Psoas muscle (tissue), 8 donors: ENCODE measurements around the gene ICE1. TPM values are rescaled to one million over a fixed set of nuclear protein-coding genes. Genes with fewer than 3 reads are reported as not detected.
"Not testable (repeated sequence)": the region's sequence is repeated elsewhere in the genome, so short reads cannot be mapped to it uniquely, and the experiment has no call there.

Experiments
- ATAC-seq, 4 donors: fragments of 200-7000 bp; cut with Tn5 transposase; one replicate each; pipeline ENCODE4 v1.9.1; 2020; ENCODE audit warnings: moderate library complexity in 3 of 4, mild to moderate bottlenecking in 2 of 4
- DNase-seq, 2 donors: peaks; one replicate each; pipeline ENCODE4 v3.0.0-alpha.2; 2020
- H3K27ac ChIP-seq: fragments of 200-600 bp; one replicate; pipeline ENCODE4 v1.8.0; 2022
- H3K27me3 ChIP-seq, 3 donors: fragments of 200-600 bp in 1 of 3; one replicate each; pipeline versions ENCODE4 v1.6.1 to v1.8.0; 2013 to 2022; ENCODE audit warnings: low read length in 2 of 3, mild to moderate bottlenecking in 2 of 3, moderate library complexity in 1 of 3; ENCODE audit not compliant: insufficient read depth in 3 of 3
- H3K36me3 ChIP-seq, 2 donors: fragments of 200-600 bp in 1 of 2; one replicate each; pipeline versions ENCODE4 v1.6.1 to v1.8.0; 2013 to 2022; ENCODE audit warnings: low read depth in 1 of 2, mild to moderate bottlenecking in 1 of 2, moderate library complexity in 1 of 2; ENCODE audit not compliant: insufficient read depth in 1 of 2
- H3K4me1 ChIP-seq: fragments of 200-600 bp; one replicate; pipeline ENCODE4 v1.8.0; 2022
- H3K4me3 ChIP-seq: fragments of 200-600 bp; one replicate; pipeline ENCODE4 v1.8.0; 2022; ENCODE audit warnings: mild to moderate bottlenecking
- H3K9me3 ChIP-seq: fragments of 200-600 bp; one replicate; pipeline ENCODE4 v1.8.0; 2022
- WGBS, 3 donors: extraction: QIAGEN DNeasy Blood & Tissue Kit; methylation state at CpG; one replicate each; pipeline versions ENCODE4 v1.1.6 to v1.1.7; 2013; 5-methylcytosine and 5-hydroxymethylcytosine counted together
- intact Hi-C, 2 donors: fragments of 100-400 bp; cut with DNase I; formaldehyde crosslinking; loops; one replicate each; pipeline versions ENCODE4 v1.11.0 to v1.14.2; 2022
- polyA plus RNA-seq, 3 donors: library from polyadenylated mRNA; stranded (reverse); fragments of 200-250 nt; gene quantifications; one replicate each; pipeline ENCODE4 v1.2.3, GENCODE V29; 2013
- total RNA-seq, 4 donors: library from RNA; stranded (reverse); fragmentation: NEBNext Ultra II Directional in 2 of 4; extraction: Animal tissue kit (Norgen Biotek cat#: 25700) in 2 of 4; gene quantifications; one replicate each; pipeline versions ENCODE4 v1.2.1 to v1.2.4, GENCODE V29; 2021 to 2023
- TF ChIP-seq, protein P1 (sequence below): fragments of 200-600 bp; IDR thresholded peaks from one replicate; pipeline ENCODE4 v1.8.0; 2022; ENCODE audit warnings: antibody characterized with exemption
- donor health status: healthy with polysubstance abuse.
- donor health status: DM: no; HTN: no; CAD: no; lungs with moderate emphysema.
- donor health status: Bipolar disorder and iron deficiency.
- donor health status: healthy.
- donor health status: DM: yes; HTN: yes; CAD: no.
- donor health status: DM: no; HTN: no; CAD: no.
- donor health status: DM: no; HTN: no; CAD: no.
- donor health status: DM: yes; HTN: yes; CAD: no.

Gene ICE1
- total and polyA plus RNA-seq, 7 donors: 9.9 to 33.6 (median 26.4) TPM

DNA sequence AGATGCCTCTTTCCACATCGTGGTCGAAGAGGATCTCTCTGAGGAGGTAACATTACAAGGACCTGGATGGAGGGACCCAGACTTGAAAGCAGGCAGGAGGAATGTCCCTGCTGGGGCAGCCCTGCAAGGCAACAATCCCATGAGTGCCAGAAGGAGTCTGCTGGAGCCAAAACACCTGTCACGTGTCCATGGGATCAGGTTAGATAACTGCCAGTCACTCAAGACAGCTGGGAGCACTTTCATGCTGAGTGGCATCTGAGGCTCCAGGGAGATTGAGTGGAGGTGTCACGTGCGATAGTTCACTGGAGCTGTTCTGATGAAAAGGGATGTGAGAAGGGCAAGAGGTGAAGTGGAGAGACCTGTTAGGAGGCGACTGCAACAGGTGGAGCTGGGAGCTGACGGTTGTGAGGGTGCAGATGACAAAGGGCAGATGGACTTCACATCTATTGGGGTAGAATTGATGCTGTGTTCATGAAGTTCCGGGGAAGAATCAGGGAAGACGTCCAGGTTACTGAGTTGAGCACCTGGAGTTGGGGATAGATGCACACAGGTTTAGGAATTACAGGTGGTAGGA, 68.4 kb downstream of the ICE1 start:
- WGBS, 3 donors: 41 to 63% (median 42%) methylated on average over 9 of the region's 9 CpGs
- intact Hi-C loops: loop anchor here (5.0 to 10.0 kb wide), 6 partner anchors 164 to 1091 kb away; partner anchors contain the start of genes MED10 (in 1 of the 2) and UBE2QL1 (in 1 of the 2)
- DNase-seq (peak in 1 of 2 donors; percentile 71), ATAC-seq (peak; percentile 64 to 83 (median 72))
- no peak overlapping the region for H3K4me3 ChIP-seq
- H3K36me3 ChIP-seq: peaks cover 0 to 25% of the 10 kb centered on the region in 2 donors
- no peaks in the 10 kb centered on the region for H3K9me3 ChIP-seq
- peak overlapping the region; percentile 23 for H3K27ac ChIP-seq
- H3K27me3 ChIP-seq: no peaks in the 10 kb centered on the region
- H3K4me1 ChIP-seq: peaks cover 43% of the 10 kb centered on the region
- TF ChIP-seq, protein P1, sequence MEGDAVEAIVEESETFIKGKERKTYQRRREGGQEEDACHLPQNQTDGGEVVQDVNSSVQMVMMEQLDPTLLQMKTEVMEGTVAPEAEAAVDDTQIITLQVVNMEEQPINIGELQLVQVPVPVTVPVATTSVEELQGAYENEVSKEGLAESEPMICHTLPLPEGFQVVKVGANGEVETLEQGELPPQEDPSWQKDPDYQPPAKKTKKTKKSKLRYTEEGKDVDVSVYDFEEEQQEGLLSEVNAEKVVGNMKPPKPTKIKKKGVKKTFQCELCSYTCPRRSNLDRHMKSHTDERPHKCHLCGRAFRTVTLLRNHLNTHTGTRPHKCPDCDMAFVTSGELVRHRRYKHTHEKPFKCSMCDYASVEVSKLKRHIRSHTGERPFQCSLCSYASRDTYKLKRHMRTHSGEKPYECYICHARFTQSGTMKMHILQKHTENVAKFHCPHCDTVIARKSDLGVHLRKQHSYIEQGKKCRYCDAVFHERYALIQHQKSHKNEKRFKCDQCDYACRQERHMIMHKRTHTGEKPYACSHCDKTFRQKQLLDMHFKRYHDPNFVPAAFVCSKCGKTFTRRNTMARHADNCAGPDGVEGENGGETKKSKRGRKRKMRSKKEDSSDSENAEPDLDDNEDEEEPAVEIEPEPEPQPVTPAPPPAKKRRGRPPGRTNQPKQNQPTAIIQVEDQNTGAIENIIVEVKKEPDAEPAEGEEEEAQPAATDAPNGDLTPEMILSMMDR: no peak

DNA sequence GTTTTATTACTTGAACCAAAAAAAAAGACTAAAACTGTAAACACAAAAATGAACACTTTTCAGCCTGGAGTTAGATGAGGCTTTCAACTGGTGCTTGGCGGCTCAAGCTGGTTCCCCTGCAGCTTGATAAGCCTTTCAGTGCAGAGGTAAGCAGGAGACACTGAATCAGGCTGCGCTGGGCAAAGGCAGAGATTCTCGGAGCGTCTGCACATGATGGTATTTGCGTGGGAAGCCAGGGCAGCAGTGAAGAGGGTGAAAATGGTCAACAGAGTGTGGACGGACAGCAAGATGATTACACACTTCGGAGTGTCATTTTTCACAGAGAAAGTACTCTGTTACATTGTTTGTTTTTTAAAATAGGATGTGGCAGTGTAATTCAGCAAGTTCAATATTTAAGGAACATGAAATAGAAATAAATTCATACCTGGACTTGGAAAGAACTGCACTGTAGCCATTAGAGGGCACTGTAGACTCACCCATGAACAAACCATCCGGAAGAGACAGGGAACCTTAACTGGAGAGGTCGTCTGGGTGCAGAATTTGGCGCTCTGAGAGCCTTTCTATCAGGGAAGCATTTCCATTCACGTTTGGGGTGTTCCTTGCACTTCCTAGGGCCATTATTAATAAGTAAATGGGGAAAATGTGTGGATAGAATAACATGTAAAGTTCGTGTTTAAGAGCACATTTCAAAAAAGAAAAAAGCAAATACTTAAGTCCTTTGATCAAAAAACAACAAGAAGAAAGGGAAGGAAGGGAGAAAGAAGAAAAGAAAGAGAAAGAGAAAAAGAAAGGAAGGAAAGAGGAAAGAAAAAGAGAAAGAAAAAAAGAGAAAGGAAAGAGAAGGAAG, 69.8 kb downstream of the ICE1 start:
- ATAC-seq (peak in 3 of 4 donors; percentile 37 to 58 (median 54)), DNase-seq (no peak)
- intact Hi-C loops: loop anchor here (5.0 to 10.0 kb wide), 6 partner anchors 162 to 1090 kb away; partner anchors contain the start of genes MED10 (in 1 of the 2) and UBE2QL1 (in 1 of the 2)
- no peaks in the 10 kb centered on the region for H3K9me3 ChIP-seq
- no peak overlapping the region for H3K4me3 ChIP-seq
- H3K27ac ChIP-seq: no peak overlapping the region
- 22 to 32% (median 24%) methylated on average over 12 of the region's 12 CpGs for WGBS, 3 donors
- TF ChIP-seq, protein P1: peak; percentile 71
- no peaks in the 10 kb centered on the region for H3K27me3 ChIP-seq
- peaks cover 46% of the 10 kb centered on the region for H3K4me1 ChIP-seq
- H3K36me3 ChIP-seq: peaks cover 0 to 20% of the 10 kb centered on the region in 2 donors

DNA sequence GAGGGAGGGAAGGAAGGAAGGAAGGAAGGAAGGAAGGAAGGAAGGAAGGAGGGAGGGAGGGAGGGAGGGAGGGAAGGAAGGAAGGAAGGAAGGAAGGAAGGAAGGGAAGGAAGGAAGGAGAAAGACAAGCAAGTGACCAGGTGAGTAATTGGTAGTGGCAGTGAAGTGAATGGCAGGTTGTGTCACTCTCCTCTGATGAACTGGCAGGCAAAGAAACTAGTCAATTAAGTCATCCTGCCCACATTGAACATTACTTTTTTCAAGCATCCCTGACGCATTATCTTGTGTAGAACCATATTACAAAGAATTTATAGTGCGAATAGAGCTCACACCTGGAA, 70.4 kb downstream of the ICE1 start:
- not testable (repeated sequence) for H3K4me3 ChIP-seq, H3K27ac ChIP-seq, H3K9me3 ChIP-seq, DNase-seq, H3K27me3 ChIP-seq, ATAC-seq
- WGBS, 3 donors: 78 to 92% (median 80%) methylated on average over 2 of the region's 2 CpGs
- intact Hi-C loops: loop anchor here (5.0 to 10.0 kb wide), 6 partner anchors 162 to 1089 kb away; partner anchors contain the start of genes MED10 (in 1 of the 2) and UBE2QL1 (in 1 of the 2)
- H3K4me1 ChIP-seq: peaks cover 40% of the 10 kb centered on the region
- peaks cover 0 to 20% of the 10 kb centered on the region in 2 donors for H3K36me3 ChIP-seq

DNA sequence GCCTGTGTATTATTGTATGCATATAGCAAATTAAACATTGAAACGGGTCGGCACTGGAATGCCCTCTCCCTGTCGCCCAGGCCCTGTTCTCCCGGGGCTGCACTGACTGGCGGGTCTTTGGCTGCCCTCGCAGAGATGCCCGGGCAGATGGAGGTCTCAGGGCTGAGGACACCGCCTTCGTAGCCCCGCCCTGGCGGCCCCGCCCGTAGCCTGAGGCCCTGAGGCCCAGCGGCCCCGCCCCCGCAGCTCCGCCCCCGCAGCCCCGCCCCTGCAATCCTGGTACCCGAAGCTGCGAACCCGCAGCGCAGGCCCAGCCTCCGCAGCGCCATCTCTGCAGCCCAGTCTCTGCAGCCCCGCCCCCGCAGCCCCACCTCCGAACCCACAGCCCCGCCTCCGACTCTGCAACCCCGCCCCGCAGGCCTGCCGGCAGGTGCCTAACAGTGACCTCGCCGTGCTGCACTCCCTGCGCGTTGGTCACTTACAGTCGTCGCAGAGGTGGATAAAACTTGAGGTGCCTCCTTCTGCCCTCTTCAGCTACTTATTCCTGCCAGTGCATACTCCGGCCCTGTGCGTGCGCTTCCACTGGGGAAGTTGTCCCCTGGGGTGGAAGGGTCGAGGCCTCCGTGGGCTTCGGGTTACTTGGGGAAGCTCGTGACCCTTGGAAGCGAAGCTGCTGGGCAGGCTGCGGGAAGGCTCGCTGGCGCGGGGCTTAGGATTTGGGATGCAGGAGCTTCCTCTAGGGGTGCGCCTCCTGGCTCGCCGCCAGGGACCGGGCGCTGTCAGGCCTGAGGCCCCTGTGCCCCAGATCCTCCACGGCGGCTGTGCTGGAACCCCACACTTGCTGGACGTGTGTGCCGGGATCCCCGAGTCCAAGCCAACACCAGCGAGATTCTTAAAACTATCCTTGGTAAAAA, 72.3 kb downstream of the ICE1 start:
- H3K27ac ChIP-seq: no peak overlapping the region
- H3K4me1 ChIP-seq: peaks cover 40% of the 10 kb centered on the region
- ATAC-seq (peak; percentile 82 to 90 (median 84)), DNase-seq (peak; percentile 76 to 87)
- H3K36me3 ChIP-seq: peaks cover 0 to 7% of the 10 kb centered on the region in 2 donors
- H3K27me3 ChIP-seq: no peaks in the 10 kb centered on the region
- intact Hi-C loops: loop anchor here (5.0 to 10.0 kb wide), 7 partner anchors 160 to 1088 kb away; partner anchors contain the start of genes MED10 (in 1 of the 2) and UBE2QL1 (in 1 of the 2)
- TF ChIP-seq, protein P1: no peak
- WGBS, 3 donors: 11 to 13% (median 12%) methylated on average over 55 to 62 of the region's 62 CpGs
- no peaks in the 10 kb centered on the region for H3K9me3 ChIP-seq
- peak overlapping the region; percentile 60 for H3K4me3 ChIP-seq
